HepG2 (cell line): ENCODE measurements around the gene MORN1. TPM values are rescaled to one million over a fixed set of nuclear protein-coding genes. Genes with fewer than 3 reads are reported as not detected.

Experiments used
- ATAC-seq: fragments of 200-7000 bp; cut with Tn5 transposase; 3 replicates; pipeline ENCODE4 v1.9.1; 2020; ENCODE audit warnings: mild to moderate bottlenecking, moderate library complexity
- BruUV-seq: library from RNA; stranded (reverse); fragments of 400-500 nt; replicated peaks from 2 replicates; lab custom pipeline; 2021; lab: Mats Ljungman, UMichigan
- CTCF ChIA-PET: fragments of 300-600 bp; formaldehyde crosslinking; extraction: SDS; loops from one replicate; lab custom pipeline; 2021; ENCODE audit warnings: low total read pairs, inconsistent platforms, low intra/inter-chr PET ratio; lab: Yijun Ruan, JAX
- POLR2A ChIA-PET: fragments of 350-600 bp; sonication (Branson Sonifier 250); formaldehyde crosslinking; loops from one replicate; lab custom pipeline; 2020; ENCODE audit warnings: antibody characterized with exemption, inconsistent platforms; lab: Yijun Ruan, JAX
- DNase-seq: peaks from one replicate; pipeline ENCODE4 v3.0.0-alpha.2; 2015; ENCODE audit warnings: low spot score
- FAIRE-seq: peaks from 3 replicates; lab custom pipeline; 2011; peaks lifted over from hg19 to GRCh38; lab: Jason Lieb, UNC
- H2AFZ ChIP-seq: one replicate; pipeline ENCODE4 v1.6.1; 2011; ENCODE audit warnings: low read length, inconsistent platforms
- H3K27ac ChIP-seq: fragments of 300-600 bp; 3 replicates; pipeline ENCODE4 v1.8.0; 2011; ENCODE audit warnings: mixed run types, mild to moderate bottlenecking, mixed read lengths, low read length, inconsistent platforms; ENCODE audit not compliant: insufficient read depth; ENCODE audit errors: extremely low read length
- H3K27me3 ChIP-seq, 2 experiments: fragments of 200-600 bp in 1 of 2; 2 replicates in 1 of 2; 3 replicates in 1 of 2; pipeline versions ENCODE4 v1.6.0 to v1.8.0; 2011; ENCODE audit warnings: low read length in 2 of 2, mild to moderate bottlenecking in 2 of 2, moderate library complexity in 2 of 2, inconsistent platforms in 1 of 2; ENCODE audit not compliant: insufficient read depth in 2 of 2, control insufficient read depth in 1 of 2
- H3K36me3 ChIP-seq, 2 experiments: fragments of 200-600 bp in 1 of 2; replicated peaks in 1 of 2; 2 replicates in 1 of 2; 3 replicates in 1 of 2; pipeline versions ENCODE4 v1.5.1 to v1.8.0; 2011; ENCODE audit warnings: low read length in 2 of 2, inconsistent platforms in 1 of 2; ENCODE audit not compliant: insufficient read depth in 2 of 2, control insufficient read depth in 1 of 2
- H3K4me1 ChIP-seq: 2 replicates; pipeline ENCODE4 v1.5.1; 2012; ENCODE audit warnings: low read length, inconsistent platforms; ENCODE audit not compliant: insufficient read depth
- H3K4me2 ChIP-seq: 2 replicates; pipeline ENCODE4 v1.6.0; 2011; ENCODE audit warnings: low read depth, low read length, inconsistent platforms
- H3K4me3 ChIP-seq, 3 experiments: fragments of 200-600 bp in 1 of 3; sonication (generic), shearing (Covaris generic) in 1 of 3; replicated peaks in 1 of 3; 2 replicates each; pipeline ENCODE4 v1.5.1; 2011 to 2016; ENCODE audit warnings: low read length in 3 of 3, inconsistent platforms in 2 of 3, low read depth in 2 of 3, mild to moderate bottlenecking in 2 of 3, control low read depth in 1 of 3, mixed read lengths in 1 of 3; ENCODE audit not compliant: insufficient read depth in 1 of 3
- H3K79me2 ChIP-seq: one replicate; pipeline ENCODE4 v1.6.1; 2011; ENCODE audit warnings: low read length, inconsistent platforms; ENCODE audit not compliant: insufficient read depth
- H3K9ac ChIP-seq: 2 replicates; pipeline ENCODE4 v1.6.0; 2011; ENCODE audit warnings: mild to moderate bottlenecking, low read depth, low read length, inconsistent platforms; ENCODE audit not compliant: insufficient read depth
- H3K9me3 ChIP-seq: 2 replicates; pipeline ENCODE4 v1.5.1; 2012; ENCODE audit warnings: mild to moderate bottlenecking, low read length
- H4K20me1 ChIP-seq: 2 replicates; pipeline ENCODE4 v1.6.0; 2011; ENCODE audit warnings: inconsistent platforms, mild to moderate bottlenecking, low read length, moderate library complexity; ENCODE audit not compliant: insufficient read depth
- ASH2L ChIP-seq: fragments of 300-600, 200-600 bp; sonication (generic); IDR thresholded peaks from 2 replicates; pipeline ENCODE4 v1.7.0; 2017; ENCODE audit warnings: low read depth, mild to moderate bottlenecking, moderate library complexity, mixed read lengths, low read length; ENCODE audit not compliant: insufficient read length
- HINFP ChIP-seq: sonication (generic); formaldehyde crosslinking; IDR thresholded peaks from 2 replicates; pipeline ENCODE4 v1.4.0; 2020; ENCODE audit warnings: low read depth, mild to moderate bottlenecking, missing genetic modification reagents
- NPAS2 ChIP-seq: sonication (generic); formaldehyde crosslinking; IDR thresholded peaks from 2 replicates; pipeline ENCODE4 v1.8.0; 2022; ENCODE audit warnings: mild to moderate bottlenecking, missing genetic modification reagents, borderline replicate concordance
- NR3C1 ChIP-seq: sonication (generic); formaldehyde crosslinking; IDR thresholded peaks from 2 replicates; pipeline ENCODE4 v1.4.0; 2020; ENCODE audit warnings: missing genetic modification reagents
- WIZ ChIP-seq: sonication (generic); formaldehyde crosslinking; IDR thresholded peaks from 2 replicates; pipeline ENCODE4 v1.5.1; 2020; ENCODE audit warnings: mild to moderate bottlenecking, missing genetic modification reagents
- ZNF44 ChIP-seq: sonication (generic); formaldehyde crosslinking; IDR thresholded peaks from 2 replicates; pipeline ENCODE4 v1.5.1; 2020; ENCODE audit warnings: mild to moderate bottlenecking, missing genetic modification reagents
- ZNF530 ChIP-seq: sonication (generic); formaldehyde crosslinking; IDR thresholded peaks from 2 replicates; pipeline ENCODE4 v1.5.0; 2020; ENCODE audit warnings: low read depth, mild to moderate bottlenecking, missing genetic modification reagents
- ZSCAN30 ChIP-seq: sonication (generic); formaldehyde crosslinking; IDR thresholded peaks from 2 replicates; pipeline ENCODE4 v1.5.0; 2020; ENCODE audit warnings: mild to moderate bottlenecking, missing genetic modification reagents
- ZSCAN31 ChIP-seq: sonication (generic); formaldehyde crosslinking; IDR thresholded peaks from 2 replicates; pipeline ENCODE4 v1.5.0; 2020; ENCODE audit warnings: low read depth, mild to moderate bottlenecking, missing genetic modification reagents
- WGBS: methylation state at CpG from one replicate; pipeline ENCODE4 v1.1.6; 2017; ENCODE audit warnings: low lambda C conversion rate; 5-methylcytosine and 5-hydroxymethylcytosine counted together
- in situ Hi-C: cut with HindIII; loops from 2 replicates; pipeline ENCODE4 v1.10.0; 2017; ENCODE audit warnings: low pct_unique_long_range_greater_than_20kb; ENCODE audit not compliant: extremely low pct_ligation_motif_present
- intact Hi-C: fragments of 100-400 bp; cut with micrococcal nuclease; formaldehyde crosslinking; loops from one replicate; pipeline ENCODE4 v1.10.0; 2022; ENCODE audit not compliant: unreplicated experiment
- polyA plus RNA-seq, 8 experiments: library from polyadenylated mRNA; depleted of rRNA in 3 of 8; stranded (reverse) in 7 of 8; unstranded in 1 of 8; fragments of >200 nt; fragmentation: Illumina TruSeq in 4 of 8; extraction: Trizol in 4 of 8; gene quantifications; 2 replicates each; pipeline versions ENCODE4 v1.2.1 to v1.2.3, GENCODE V29; 2011 to 2016; ENCODE audit warnings: low read depth in 4 of 8, missing spikeins in 1 of 8, mixed read lengths in 1 of 8; ENCODE audit not compliant: insufficient read depth in 1 of 8
- total RNA-seq, 5 experiments: library from RNA; depleted of rRNA; stranded (reverse); fragments of >200 nt; fragmentation: Illumina TruSeq; extraction: Trizol; gene quantifications; 2 replicates each; pipeline ENCODE4 v1.2.3, GENCODE V29; 2016; ENCODE audit warnings: low read depth in 1 of 5

MORN1 gene
- total and polyA plus RNA-seq, 2 of the 13 experiments (the other 11 are each of a cell fraction or from before 2014, with no cell fraction given) = 3.1 to 6.5 TPM

DNA sequence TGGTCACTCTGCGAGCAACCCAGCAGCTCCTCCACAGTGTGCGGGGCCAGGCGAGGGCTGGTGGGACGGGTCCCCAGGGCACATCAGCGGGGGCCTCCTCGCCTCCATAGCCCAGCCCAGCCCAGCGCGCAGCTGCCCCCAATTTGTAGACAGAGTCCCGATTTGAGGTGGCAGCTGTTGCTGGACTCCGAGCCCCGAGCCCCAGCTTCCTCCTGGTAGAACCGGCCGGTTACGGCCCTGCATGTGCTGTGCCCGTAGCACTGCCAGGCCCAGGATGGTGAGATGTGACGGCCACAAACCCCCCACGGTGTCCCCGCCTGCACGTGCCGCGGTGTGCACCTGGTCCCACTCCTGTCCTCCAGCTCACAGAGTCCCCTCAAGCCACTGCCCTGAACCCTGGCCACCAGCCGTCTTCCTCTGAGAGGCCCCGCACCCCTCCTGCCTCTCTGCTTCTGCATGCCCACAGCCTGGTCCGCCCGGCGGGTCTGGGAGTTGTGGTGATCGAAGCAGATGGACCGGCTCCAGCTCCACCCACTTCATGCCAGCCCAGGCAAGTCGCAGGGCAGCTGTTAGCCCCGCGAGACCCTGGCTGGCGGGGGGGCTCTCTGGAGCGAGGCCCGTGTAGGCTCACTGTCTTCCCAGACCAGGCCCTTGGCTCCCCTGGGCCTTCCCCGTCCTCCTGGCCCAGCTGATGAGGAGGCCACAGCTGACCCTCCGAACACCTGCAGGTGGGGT lies 55.5 kb downstream of the MORN1 start:
- BruUV-seq = no TSS peak
- CTCF ChIA-PET = no interaction called here
- no peak overlapping the region for H2AFZ ChIP-seq
- H3K9me3 ChIP-seq = no peaks in the 10 kb centered on the region
- no peak overlapping the region for H3K4me2 ChIP-seq
- FAIRE-seq = no peak
- WGBS = 42% methylated on average over 8 of the region's 36 CpGs
- in situ Hi-C loops = no loop called here
- no peak for TF ChIP-seq ZSCAN31 (CRISPR knock-in tag)
- TF ChIP-seq ZNF44 (CRISPR knock-in tag) = no peak
- no peak for TF ChIP-seq HINFP (CRISPR knock-in tag)
- no peak for TF ChIP-seq ZNF530 (CRISPR knock-in tag)
- no peak for TF ChIP-seq WIZ (CRISPR knock-in tag)
- no peak for TF ChIP-seq ASH2L
- TF ChIP-seq NR3C1 (CRISPR knock-in tag) = no peak
- TF ChIP-seq NPAS2 (CRISPR knock-in tag) = no peak
- TF ChIP-seq ZSCAN30 (CRISPR knock-in tag) = no peak
- TF ChIP-seq, all 625 proteins: peak for 0
- no peak for ATAC-seq
- no peak overlapping the region for H3K9ac ChIP-seq
- H3K4me1 ChIP-seq = peaks cover 5% of the 10 kb centered on the region
- no peaks in the 10 kb centered on the region for H3K79me2 ChIP-seq
- H3K27me3 ChIP-seq = peaks cover 25 to 90% of the 10 kb centered on the region in 2 experiments
- POLR2A ChIA-PET = interaction anchor here (0.6 kb wide), 1 partner anchor 19 kb away, joined by 3 read pairs; no protein-coding TSS in a partner anchor
- no peak overlapping the region for H3K27ac ChIP-seq
- DNase-seq = no peak
- no peaks in the 10 kb centered on the region for H4K20me1 ChIP-seq
- H3K36me3 ChIP-seq = no peaks in the 10 kb centered on the region
- H3K4me3 ChIP-seq = no peak overlapping the region
- intact Hi-C loops = no loop called here
